GM21528 (cell line): ENCODE data around the gene PPM1F.

Experiments
- ATAC-seq: cut with Tn5 transposase; IDR thresholded peaks from one replicate; pipeline ENCODE4 v1.9.1; 2021; ENCODE audit warnings: mild to moderate bottlenecking, moderate library complexity; ENCODE audit not compliant: unreplicated experiment, low FRiP score

PPM1F gene

GRCh38 chr22:21952586-21953571, at the start of gene PPM1F:
Gene PPM1F, minus strand, starts transcription at chr22:21952848. Its CDS starts 6,800 bp downstream, at chr22:21946048.
- ATAC-seq: peak; percentile 47

- no peak for ATAC-seq
These were observed 49.2 kb upstream of the PPM1F start for GRCh38 chr22:22001664-22002525.

- ATAC-seq: no peak
These were observed 46.1 kb upstream of the PPM1F start for GRCh38 chr22:21998595-21999247.

- ATAC-seq: no peak
These were observed 43.6 kb upstream of the PPM1F start for GRCh38 chr22:21996175-21996720.

GRCh38 chr22:21995660-21996059, 43.0 kb upstream of the PPM1F start:
- ATAC-seq: no peak

GRCh38 chr22:21994881-21995444, 42.3 kb upstream of the PPM1F start:
- no peak for ATAC-seq

GRCh38 chr22:21992593-21993237, 40.1 kb upstream of the PPM1F start:
- no peak for ATAC-seq

GRCh38 chr22:21991774-21992173, 39.1 kb upstream of the PPM1F start:
- ATAC-seq: no peak

GRCh38 chr22:21991304-21991596, 38.6 kb upstream of the PPM1F start:
- no peak for ATAC-seq

GRCh38 chr22:21990445-21991303, 38.0 kb upstream of the PPM1F start:
- ATAC-seq: no peak

- ATAC-seq: no peak
These were observed 36.4 kb upstream of the PPM1F start for GRCh38 chr22:21989049-21989448.

GRCh38 chr22:21985214-21985613, 32.6 kb upstream of the PPM1F start:
- no peak for ATAC-seq

GRCh38 chr22:21984793-21985192, 32.1 kb upstream of the PPM1F start:
- no peak for ATAC-seq

- peak; percentile 61 for ATAC-seq
These were observed 29.8 kb upstream of the PPM1F start, which contains the start of gene TOP3B for GRCh38 chr22:21982338-21982965. Gene TOP3B, minus strand, starts transcription at chr22:21982787. Its CDS starts 7,078 bp downstream, at chr22:21975709.

- no peak for ATAC-seq
These were observed 29.2 kb upstream of the PPM1F start for GRCh38 chr22:21981874-21982273.

GRCh38 chr22:21980547-21980946, 27.9 kb upstream of the PPM1F start:
- ATAC-seq: no peak

- no peak for ATAC-seq
These were observed 26.1 kb upstream of the PPM1F start for GRCh38 chr22:21978564-21979386.
